Sigmoid colon (tissue), 4 donors: ENCODE data around the gene PHF1.

Experiments used
- POLR2AphosphoS5 ChIP-seq, 4 donors: sonication (generic); formaldehyde crosslinking; IDR thresholded peaks; one replicate each; pipeline ENCODE4 v1.6.1; 2017; ENCODE audit warnings: antibody characterized with exemption in 4 of 4
- TF ChIP-seq, protein P1 (sequence below), 4 experiments: fragments of 450-650 bp in 3 of 4; fragments of 200-600 bp in 1 of 4; IDR thresholded peaks; one replicate each; pipeline ENCODE4 v1.5.1; 2016 to 2019; ENCODE audit warnings: antibody characterized with exemption in 4 of 4, mild to moderate bottlenecking in 3 of 4, moderate library complexity in 2 of 4

DNA sequence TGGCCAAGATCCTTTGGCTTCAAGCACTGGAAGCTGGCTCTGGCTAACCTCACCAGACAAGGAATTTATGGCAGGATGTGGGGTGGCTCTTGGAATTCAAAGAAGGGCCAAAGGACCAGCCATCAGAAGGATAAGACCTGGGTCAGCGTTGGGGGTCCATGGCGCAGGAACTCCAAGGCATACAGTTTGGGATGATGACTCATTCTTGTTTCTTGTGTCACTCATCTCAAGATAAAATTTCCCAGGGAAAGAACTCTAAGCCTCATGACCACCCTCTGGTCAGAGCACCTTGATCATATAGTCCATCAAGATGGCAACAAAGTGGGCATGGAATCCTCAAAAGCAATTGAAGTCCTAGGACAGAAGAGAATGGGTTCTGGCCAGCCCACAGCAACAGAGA, 48.4 kb downstream of the PHF1 start:
- TF ChIP-seq, protein P1, sequence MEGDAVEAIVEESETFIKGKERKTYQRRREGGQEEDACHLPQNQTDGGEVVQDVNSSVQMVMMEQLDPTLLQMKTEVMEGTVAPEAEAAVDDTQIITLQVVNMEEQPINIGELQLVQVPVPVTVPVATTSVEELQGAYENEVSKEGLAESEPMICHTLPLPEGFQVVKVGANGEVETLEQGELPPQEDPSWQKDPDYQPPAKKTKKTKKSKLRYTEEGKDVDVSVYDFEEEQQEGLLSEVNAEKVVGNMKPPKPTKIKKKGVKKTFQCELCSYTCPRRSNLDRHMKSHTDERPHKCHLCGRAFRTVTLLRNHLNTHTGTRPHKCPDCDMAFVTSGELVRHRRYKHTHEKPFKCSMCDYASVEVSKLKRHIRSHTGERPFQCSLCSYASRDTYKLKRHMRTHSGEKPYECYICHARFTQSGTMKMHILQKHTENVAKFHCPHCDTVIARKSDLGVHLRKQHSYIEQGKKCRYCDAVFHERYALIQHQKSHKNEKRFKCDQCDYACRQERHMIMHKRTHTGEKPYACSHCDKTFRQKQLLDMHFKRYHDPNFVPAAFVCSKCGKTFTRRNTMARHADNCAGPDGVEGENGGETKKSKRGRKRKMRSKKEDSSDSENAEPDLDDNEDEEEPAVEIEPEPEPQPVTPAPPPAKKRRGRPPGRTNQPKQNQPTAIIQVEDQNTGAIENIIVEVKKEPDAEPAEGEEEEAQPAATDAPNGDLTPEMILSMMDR (IDR thresholded peaks at IDR 0.05), result no peak
- TF ChIP-seq POLR2AphosphoS5 (IDR thresholded peaks at IDR 0.05), result no peak
